ENCODE data around the gene ASMT.

ASMT gene

DNA sequence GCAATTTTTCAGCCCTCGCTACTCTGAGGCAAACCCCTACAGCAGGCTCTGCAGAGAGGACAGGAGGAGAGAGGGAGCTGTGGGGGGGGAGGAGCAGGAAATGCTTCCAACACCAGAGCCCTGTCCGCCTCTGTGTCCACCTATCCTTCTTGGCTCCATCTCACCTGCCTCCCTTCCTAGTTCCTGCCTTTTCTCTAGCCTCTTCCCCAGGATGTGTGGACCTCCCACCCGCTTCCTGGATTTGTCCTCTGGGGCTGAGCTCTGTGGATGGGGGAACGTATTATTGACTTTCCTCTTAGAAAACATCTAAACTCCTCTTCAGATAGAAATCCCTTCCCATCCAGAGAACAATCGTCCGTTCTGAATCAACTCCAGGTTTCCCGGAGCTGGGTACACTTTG lies 14.4 kb downstream of the ASMT start:
- no peak for DNase-seq (ENCODE audit: low spot score)
- TF ChIP-seq, protein P1, sequence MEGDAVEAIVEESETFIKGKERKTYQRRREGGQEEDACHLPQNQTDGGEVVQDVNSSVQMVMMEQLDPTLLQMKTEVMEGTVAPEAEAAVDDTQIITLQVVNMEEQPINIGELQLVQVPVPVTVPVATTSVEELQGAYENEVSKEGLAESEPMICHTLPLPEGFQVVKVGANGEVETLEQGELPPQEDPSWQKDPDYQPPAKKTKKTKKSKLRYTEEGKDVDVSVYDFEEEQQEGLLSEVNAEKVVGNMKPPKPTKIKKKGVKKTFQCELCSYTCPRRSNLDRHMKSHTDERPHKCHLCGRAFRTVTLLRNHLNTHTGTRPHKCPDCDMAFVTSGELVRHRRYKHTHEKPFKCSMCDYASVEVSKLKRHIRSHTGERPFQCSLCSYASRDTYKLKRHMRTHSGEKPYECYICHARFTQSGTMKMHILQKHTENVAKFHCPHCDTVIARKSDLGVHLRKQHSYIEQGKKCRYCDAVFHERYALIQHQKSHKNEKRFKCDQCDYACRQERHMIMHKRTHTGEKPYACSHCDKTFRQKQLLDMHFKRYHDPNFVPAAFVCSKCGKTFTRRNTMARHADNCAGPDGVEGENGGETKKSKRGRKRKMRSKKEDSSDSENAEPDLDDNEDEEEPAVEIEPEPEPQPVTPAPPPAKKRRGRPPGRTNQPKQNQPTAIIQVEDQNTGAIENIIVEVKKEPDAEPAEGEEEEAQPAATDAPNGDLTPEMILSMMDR (IDR thresholded peaks at IDR 0.05; ENCODE audit: extremely low read depth, missing control alignments), result no peak

DNA sequence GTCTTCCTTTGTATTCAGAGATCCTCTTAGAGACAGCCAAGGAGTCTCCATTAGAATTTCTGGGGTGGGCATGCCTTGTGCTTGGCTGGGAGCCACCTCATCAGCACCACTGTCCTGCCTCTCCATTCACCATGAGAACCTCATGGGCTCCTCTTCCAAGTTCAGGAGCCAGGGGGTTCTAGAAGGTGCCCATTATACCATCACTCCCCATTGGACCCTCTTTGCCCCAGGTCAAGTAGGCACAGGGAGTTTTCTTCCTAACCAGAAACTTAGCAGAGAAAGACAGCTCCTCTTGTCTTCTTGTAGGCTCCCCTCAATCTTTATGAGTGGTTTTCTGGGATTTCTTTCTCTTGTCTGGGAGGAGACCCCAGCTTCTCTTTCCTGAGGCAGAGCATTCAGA lies 31.1 kb downstream of the ASMT start:
- TF ChIP-seq, protein P1 (IDR thresholded peaks at IDR 0.05; ENCODE audit: extremely low read depth, missing control alignments), result no peak
- no peak for DNase-seq (ENCODE audit: low spot score)

DNA sequence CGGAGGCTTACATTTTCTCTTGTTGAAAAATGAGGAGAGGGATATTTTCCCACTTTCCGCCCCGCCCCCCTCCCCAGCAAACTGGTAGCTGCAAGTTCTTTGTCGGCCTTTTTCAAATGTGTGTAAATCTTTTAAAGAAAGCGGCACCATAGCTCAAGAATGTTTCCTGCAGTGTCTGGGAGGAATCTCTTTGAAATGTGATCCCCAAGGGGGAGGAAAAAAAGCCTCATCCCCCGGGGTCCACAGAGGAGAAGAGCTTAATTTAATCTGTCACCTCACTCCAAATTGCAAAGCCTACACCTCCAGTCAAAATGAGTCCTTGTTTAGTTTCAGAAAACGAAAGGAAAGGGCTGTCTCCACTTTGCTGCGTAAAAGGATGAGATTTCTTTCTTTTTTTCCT lies 34.8 kb downstream of the ASMT start:
- TF ChIP-seq, protein P1 (IDR thresholded peaks at IDR 0.05; ENCODE audit: extremely low read depth, missing control alignments), result no peak

DNA sequence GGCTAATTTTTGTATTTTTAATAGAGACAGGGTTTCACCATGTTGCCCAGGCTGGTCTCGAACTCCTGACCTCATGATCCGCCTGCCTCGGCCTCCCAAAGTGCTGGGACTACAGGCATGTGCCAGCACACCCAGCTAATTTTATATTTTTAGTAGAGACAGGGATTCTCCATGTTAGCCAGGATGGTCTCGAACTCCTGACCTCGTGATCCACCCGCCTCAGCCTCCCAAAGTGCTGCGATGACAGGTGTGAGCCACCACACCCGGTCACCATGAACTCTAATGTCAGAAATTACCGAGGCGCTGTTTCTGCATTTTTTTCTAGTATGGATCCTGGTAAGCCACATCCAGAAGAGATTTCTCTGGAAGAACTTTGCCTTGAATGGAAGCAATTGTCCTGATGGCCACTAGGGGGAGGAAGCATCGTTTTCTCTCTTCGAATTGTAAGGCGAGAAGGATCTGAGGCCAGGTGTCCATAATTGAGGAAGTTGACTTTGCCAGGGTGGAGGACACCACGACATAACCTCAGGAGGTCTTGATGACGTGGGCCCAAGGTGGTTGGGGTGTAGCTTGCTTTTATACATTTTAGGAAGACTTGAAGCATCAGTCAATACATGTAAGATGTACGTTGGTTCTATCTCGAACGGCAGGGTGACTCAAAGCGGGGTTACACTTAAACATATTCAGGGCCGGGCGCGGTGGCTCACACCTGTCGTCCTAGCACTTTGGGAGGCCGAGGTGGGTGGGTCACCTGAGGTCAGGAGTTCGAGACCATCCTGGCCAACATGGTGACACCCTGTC lies 37.4 kb downstream of the ASMT start:
- TF ChIP-seq, protein P1 (IDR thresholded peaks at IDR 0.05; ENCODE audit: extremely low read depth, missing control alignments), result peak; percentile 77
- DNase-seq (ENCODE audit: low spot score), result peak; percentile 53

More for the DNA sequence above, 34.8 kb downstream of the ASMT start:
- DNase-seq (ENCODE audit: low spot score), result no peak

DNA sequence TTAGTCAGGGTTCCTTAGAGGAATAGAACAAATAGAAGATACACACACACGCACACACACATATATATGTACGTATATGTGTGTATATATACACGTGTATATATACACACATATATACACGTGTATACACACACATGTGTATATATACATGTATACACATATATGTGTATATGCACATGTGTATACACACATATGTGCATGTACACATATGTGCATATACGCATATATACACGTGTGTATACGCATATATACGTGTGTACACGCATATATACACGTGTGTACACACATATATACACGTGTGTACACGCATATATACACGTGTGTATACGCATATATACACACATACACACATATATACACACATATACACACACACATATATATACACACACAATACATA lies 41.5 kb downstream of the ASMT start:
- TF ChIP-seq, protein P1 (IDR thresholded peaks at IDR 0.05; ENCODE audit: extremely low read depth, missing control alignments), result no peak
- no peak for DNase-seq (ENCODE audit: low spot score)

DNA sequence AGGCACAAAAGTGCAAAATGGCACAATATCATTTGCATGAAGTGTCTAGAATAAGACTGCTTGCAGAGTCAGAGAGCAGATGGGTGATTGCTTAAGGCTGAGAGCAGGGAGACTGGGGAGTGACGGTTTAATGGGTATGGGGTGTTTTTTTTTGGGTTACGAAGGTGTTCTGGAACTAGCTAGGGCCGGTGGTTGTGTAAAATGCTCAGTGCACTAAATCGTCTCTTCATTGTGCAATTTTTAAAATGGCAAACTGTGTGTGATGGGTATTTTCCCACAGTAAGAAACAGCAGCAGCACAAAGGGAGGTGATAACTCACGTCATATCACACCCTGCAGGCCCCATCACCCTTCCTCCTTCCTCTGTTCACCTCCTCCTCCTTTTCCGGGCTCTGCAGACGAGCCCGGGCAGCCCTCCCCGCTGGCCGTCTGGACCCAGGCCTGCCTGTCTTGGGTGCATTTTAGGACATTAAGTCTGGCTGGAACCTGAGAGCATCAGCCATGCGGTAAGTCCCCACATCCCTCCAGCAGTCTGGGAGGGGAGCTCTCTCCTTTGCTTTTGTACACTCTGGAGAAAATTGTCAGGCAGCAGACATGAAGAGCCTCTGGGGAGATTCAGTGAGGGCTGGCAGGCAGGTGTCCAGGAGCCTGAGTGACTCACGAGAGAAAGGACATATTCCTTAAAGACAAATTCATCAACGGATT lies 42.7 kb downstream of the ASMT start:
- TF ChIP-seq, protein P1 (IDR thresholded peaks at IDR 0.05; ENCODE audit: extremely low read depth, missing control alignments), result no peak
- peak; percentile 61 for DNase-seq (ENCODE audit: low spot score)

DNA sequence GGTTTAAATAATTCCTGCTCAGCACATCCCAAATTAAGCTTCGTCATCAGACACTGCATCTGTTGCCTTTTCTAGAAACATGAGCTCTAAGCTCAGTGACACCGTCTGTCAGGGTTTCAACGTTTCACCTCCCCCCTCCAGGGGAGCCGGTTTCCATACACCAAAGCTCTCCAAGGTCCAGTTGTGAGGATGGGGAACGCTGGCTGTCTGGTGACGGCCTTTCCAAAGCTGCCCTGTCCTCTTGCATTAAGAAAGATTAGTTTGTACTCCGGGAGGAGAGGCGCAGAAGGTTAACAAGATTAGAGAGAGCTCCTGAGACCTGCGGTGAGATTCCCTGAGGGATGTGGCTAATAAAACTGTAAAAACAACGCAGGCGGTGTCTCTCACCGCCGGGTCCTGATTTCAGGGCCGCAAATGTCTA lies 43.2 kb downstream of the ASMT start:
- TF ChIP-seq, protein P1 (IDR thresholded peaks at IDR 0.05; ENCODE audit: extremely low read depth, missing control alignments), result no peak

More for the DNA sequence above, 43.2 kb downstream of the ASMT start:
- DNase-seq (ENCODE audit: low spot score), result no peak
